Erythroblast (primary cell): Measurements from ENCODE around the gene USP22.

Experiments
- GATA1 ChIP-seq: IDR thresholded peaks from 2 replicates; pipeline ENCODE4 v1.6.1; 2011; ENCODE audit warnings: low read depth, mild to moderate bottlenecking, control low read depth, low read length, moderate library complexity
- POLR2A ChIP-seq: IDR thresholded peaks from 2 replicates; pipeline ENCODE4 v1.6.1; 2011; ENCODE audit warnings: mild to moderate bottlenecking, low read length

- TF ChIP-seq POLR2A (no peak), GATA1 (no peak)
These were observed 33.4 kb upstream of the USP22 start for GRCh38 chr17:21076242-21076641.
